ENCODE measurements around the gene UQCRC2. TPM values are rescaled to one million over a fixed set of nuclear protein-coding genes. Genes with fewer than 3 reads are reported as not detected.
A peak's percentile ranks its signal among the peaks of the same experiment; 100 is the strongest.
"Not testable (repeated sequence)": the region's sequence is repeated elsewhere in the genome, so short reads cannot be mapped to it uniquely, and the experiment has no call there.

The UQCRC2 gene
- total and polyA plus RNA-seq, 10 of the 15 experiments (the other 5 are each of a cell fraction or from before 2014, with no cell fraction given), result 256 to 563 (median 327) TPM

- WGBS (ENCODE audit: insufficient coverage, insufficient replicate concordance, low lambda C conversion rate, missing lambda C conversion rate), result 47% methylated on average over 4 of the region's 4 CpGs
- CTCF ChIA-PET, result interaction anchor here (0.7 to 1.0 kb wide), 2 partner anchors 9 to 13 kb away, joined by 3 read pairs; no protein-coding TSS in a partner anchor
- H3K79me2 ChIP-seq (ENCODE audit: control insufficient read depth, insufficient read depth, low read length); H3K27ac ChIP-seq (ENCODE audit: control insufficient read depth, insufficient read depth); H3K27me3 ChIP-seq (replicated peaks in 1 of 2; ENCODE audit: control insufficient read depth in 2 of 2, insufficient read depth in 2 of 2, low read length in 1 of 2); BruUV-seq (replicated peaks); FAIRE-seq; H3K9me3 ChIP-seq (replicated peaks; ENCODE audit: control insufficient read depth, insufficient read depth, low read length); H2AFZ ChIP-seq (ENCODE audit: control insufficient read depth, low read depth, low read length); intact Hi-C loops (cut with micrococcal nuclease; ENCODE audit: unreplicated experiment); POLR2A ChIA-PET; H3K4me2 ChIP-seq (ENCODE audit: control insufficient read depth, insufficient read depth); H3K4me1 ChIP-seq (ENCODE audit: control insufficient read depth, insufficient read depth, low read length); H4K20me1 ChIP-seq (ENCODE audit: control insufficient read depth, insufficient read depth); H3K9ac ChIP-seq (ENCODE audit: control insufficient read depth, insufficient read depth, low read length); H3K36me3 ChIP-seq (ENCODE audit: control insufficient read depth in 2 of 2, insufficient read depth in 2 of 2, low read length in 1 of 2); H3K4me3 ChIP-seq; DNase-seq (ENCODE audit: low read depth, low spot score): not testable (repeated sequence)
- peak; percentile 63 for ATAC-seq
- in situ Hi-C loops (cut with MboI), result loop anchor here (10.0 kb wide), 1 partner anchor 109 kb away; no protein-coding TSS in a partner anchor
- SMC1A ChIA-PET (ENCODE audit: uncharacterized antibody, unreplicated experiment), result interaction anchor here (0.9 kb wide), 2 partner anchors 14 to 16 kb away, joined by 3 to 5 read pairs; no protein-coding TSS in a partner anchor
- RAD21 ChIA-PET (ENCODE audit: unreplicated experiment), result interaction anchor here (0.7 to 1.2 kb wide), 2 partner anchors 9 to 287 kb away, joined by 3 read pairs; no protein-coding TSS in a partner anchor
- TF ChIP-seq SMAD1 (IDR thresholded peaks at IDR 0.05; ENCODE audit: low read depth, partially characterized antibody), result peak; percentile 54
- TF ChIP-seq SKIL (IDR thresholded peaks at IDR 0.05; ENCODE audit: low read depth, poor library complexity, severe bottlenecking), result peak; percentile 53
- peak; percentile 85 for TF ChIP-seq RELB (IDR thresholded peaks at IDR 0.05; ENCODE audit: low read depth)
- TF ChIP-seq ATF7 (IDR thresholded peaks at IDR 0.05; ENCODE audit: low read depth), result peak; percentile 26; the same call in 1 of the 2 replicates
- TF ChIP-seq MTA2 (IDR thresholded peaks at IDR 0.05; ENCODE audit: low read depth), result peak; percentile 85
- peak; percentile 28 for TF ChIP-seq RELA (IDR thresholded peaks at IDR 0.05; ENCODE audit: borderline replicate concordance, partially characterized antibody)
- peak; percentile 55 for TF ChIP-seq RAD51 (IDR thresholded peaks at IDR 0.05)
Measured at GRCh38 chr16:21933316-21933715, 19.8 kb upstream of the UQCRC2 start.
